Measurements from ENCODE around the gene ASB11. TPM values are rescaled to one million over a fixed set of nuclear protein-coding genes. Genes with fewer than 3 reads are reported as not detected.
A peak's percentile ranks its signal among the peaks of the same experiment; 100 is the strongest.

The ASB11 gene
- total RNA-seq, 2 donors from 2014 or later = 0.52 TPM; not detected in 1

GRCh38 chrX:15349046-15349445 is 33.6 kb upstream of the ASB11 start:
- H3K9me3 ChIP-seq = no peaks in the 10 kb centered on the region
- H3K27me3 ChIP-seq = no peaks in the 10 kb centered on the region
- ATAC-seq (peak; percentile 81), DNase-seq (peak; percentile 36 to 70 (median 66))
- H3K4me1 ChIP-seq = no peaks in the 10 kb centered on the region
- H3K27ac ChIP-seq = no peak overlapping the region
- WGBS, 2 donors = 18 to 21% methylated on average over 2 of the region's 2 CpGs
- TF ChIP-seq CTCF (IDR thresholded peaks at IDR 0.05) (peak; percentile 14 to 71 (median 52)), POLR2A (IDR thresholded peaks at IDR 0.05) (no peak)
- no peaks in the 10 kb centered on the region for H3K36me3 ChIP-seq (replicated peaks in 1 of 2; ENCODE audit: insufficient read depth in 1 of 2, low read depth in 2 of 2)
- intact Hi-C loops (cut with DNase I) = no loop called here
- no peak overlapping the region for H3K4me3 ChIP-seq

- no peak overlapping the region for H3K27ac ChIP-seq
- no peak overlapping the region for H3K4me3 ChIP-seq
- H3K4me1 ChIP-seq = no peaks in the 10 kb centered on the region
- H3K36me3 ChIP-seq (replicated peaks in 1 of 2; ENCODE audit: insufficient read depth in 1 of 2, low read depth in 2 of 2) = no peaks in the 10 kb centered on the region
- H3K9me3 ChIP-seq = no peaks in the 10 kb centered on the region
- TF ChIP-seq CTCF (IDR thresholded peaks at IDR 0.05) = no peak
- no peak for TF ChIP-seq POLR2A (IDR thresholded peaks at IDR 0.05)
- DNase-seq (no peak), ATAC-seq (no peak)
- intact Hi-C loops (cut with DNase I) = no loop called here
- H3K27me3 ChIP-seq = no peaks in the 10 kb centered on the region
- 58 to 70% methylated on average over 3 of the region's 3 CpGs for WGBS, 2 donors
Observed at GRCh38 chrX:15345976-15346375, 30.5 kb upstream of the ASB11 start.

GRCh38 chrX:15344106-15344505 is 28.7 kb upstream of the ASB11 start:
- no peaks in the 10 kb centered on the region for H3K9me3 ChIP-seq
- H3K27ac ChIP-seq = no peak overlapping the region
- H3K36me3 ChIP-seq (replicated peaks in 1 of 2; ENCODE audit: insufficient read depth in 1 of 2, low read depth in 2 of 2) = no peaks in the 10 kb centered on the region
- no peak for ATAC-seq
- TF ChIP-seq POLR2A (IDR thresholded peaks at IDR 0.05) = no peak
- TF ChIP-seq CTCF (IDR thresholded peaks at IDR 0.05) = no peak
- H3K27me3 ChIP-seq = no peaks in the 10 kb centered on the region
- DNase-seq = no peak
- no peaks in the 10 kb centered on the region for H3K4me1 ChIP-seq
- intact Hi-C loops (cut with DNase I) = no loop called here
- no peak overlapping the region for H3K4me3 ChIP-seq

GRCh38 chrX:15343075-15343476 is 27.6 kb upstream of the ASB11 start:
- H3K9me3 ChIP-seq = no peaks in the 10 kb centered on the region
- H3K27ac ChIP-seq = no peak overlapping the region
- no peaks in the 10 kb centered on the region for H3K27me3 ChIP-seq
- peak; percentile 66 for ATAC-seq
- no peaks in the 10 kb centered on the region for H3K4me1 ChIP-seq
- peak in 3 of 4 donors; percentile 7 to 19 (median 19) for DNase-seq
- 47 to 56% methylated on average over 5 of the region's 5 CpGs for WGBS, 2 donors
- no peak overlapping the region for H3K4me3 ChIP-seq
- TF ChIP-seq POLR2A (IDR thresholded peaks at IDR 0.05) (no peak), CTCF (IDR thresholded peaks at IDR 0.05) (no peak)
- intact Hi-C loops (cut with DNase I) = no loop called here
- no peaks in the 10 kb centered on the region for H3K36me3 ChIP-seq (replicated peaks in 1 of 2; ENCODE audit: insufficient read depth in 1 of 2, low read depth in 2 of 2)

- intact Hi-C loops (cut with DNase I) = no loop called here
Observed at GRCh38 chrX:15340867-15341266, 25.4 kb upstream of the ASB11 start.

More at GRCh38 chrX:15340867-15341266, 25.4 kb upstream of the ASB11 start:
- Histone ChIP-seq H3K36me3 (replicated peaks in 1 of 2; ENCODE audit: insufficient read depth in 1 of 2, low read depth in 2 of 2) (no peaks in the 10 kb centered on the region), H3K27me3 (no peaks in the 10 kb centered on the region), H3K4me1 (no peaks in the 10 kb centered on the region), H3K4me3 (no peak overlapping the region), H3K9me3 (no peaks in the 10 kb centered on the region), H3K27ac (no peak overlapping the region)
- ATAC-seq = no peak
- DNase-seq = no peak
- 89 to 90% methylated on average over 2 of the region's 2 CpGs for WGBS, 2 donors
- TF ChIP-seq POLR2A (IDR thresholded peaks at IDR 0.05) (no peak), CTCF (IDR thresholded peaks at IDR 0.05) (no peak)
